SK-N-SH (cell line): ENCODE results near the gene PRKCH.

Source experiments
- EP300 ChIP-seq, 2 experiments: IDR thresholded peaks; 2 replicates each; pipeline versions ENCODE4 v1.4.0 to v1.6.1; 2012; ENCODE audit warnings: borderline replicate concordance in 1 of 2, low read depth in 1 of 2, low read length in 1 of 2
- GABPA ChIP-seq: IDR thresholded peaks from 2 replicates; pipeline ENCODE4 v1.4.0; 2012; ENCODE audit warnings: low read depth, mild to moderate bottlenecking
- JUND ChIP-seq: IDR thresholded peaks from 2 replicates; pipeline ENCODE4 v1.4.0; 2012
- NFIC ChIP-seq: IDR thresholded peaks from 2 replicates; pipeline ENCODE4 v1.4.0; 2012; ENCODE audit warnings: borderline replicate concordance
- RCOR1 ChIP-seq: fragments of 150-350 bp; IDR thresholded peaks from 2 replicates; pipeline ENCODE4 v1.6.1; 2017; ENCODE audit warnings: antibody characterized with exemption, low read length
- REST ChIP-seq: IDR thresholded peaks from 2 replicates; pipeline ENCODE4 v1.6.1; 2012; ENCODE audit warnings: mild to moderate bottlenecking, low read depth, low read length, moderate library complexity
- RFX5 ChIP-seq: IDR thresholded peaks from 2 replicates; pipeline ENCODE4 v1.6.1; 2012; ENCODE audit warnings: mild to moderate bottlenecking, improper control_type of control experiment, low read length
- TEAD4 ChIP-seq: IDR thresholded peaks from 2 replicates; pipeline ENCODE4 v1.4.0; 2012; ENCODE audit warnings: mild to moderate bottlenecking, borderline replicate concordance; ENCODE audit not compliant: insufficient read depth
- USF1 ChIP-seq: IDR thresholded peaks from 2 replicates; pipeline ENCODE4 v1.4.0; 2012; ENCODE audit warnings: low read depth, borderline replicate concordance
- YY1 ChIP-seq: IDR thresholded peaks from 2 replicates; pipeline ENCODE4 v1.4.0; 2012; ENCODE audit warnings: low read depth, mild to moderate bottlenecking
- TF ChIP-seq, protein P1 (sequence below): fragments of 200-600 bp; sonication (generic); IDR thresholded peaks from 2 replicates; pipeline ENCODE4 v1.6.1; 2017; ENCODE audit warnings: antibody characterized with exemption, mild to moderate bottlenecking, moderate library complexity
- TF ChIP-seq, protein P2 (sequence below): fragments of 150-350 bp; IDR thresholded peaks from 2 replicates; pipeline ENCODE4 v1.6.1; 2017; ENCODE audit warnings: antibody characterized with exemption, low read length, low read depth, borderline replicate concordance
- TF ChIP-seq, protein P3 (sequence below): IDR thresholded peaks from 2 replicates; pipeline ENCODE4 v1.4.0; 2012; ENCODE audit warnings: low read depth

- TF ChIP-seq NFIC (no peak), EP300 (IDR thresholded peaks at IDR 0.05; ENCODE audit: borderline replicate concordance in 1 of 2, low read depth in 1 of 2, low read length in 1 of 2) (no peak), GABPA (no peak), REST (no peak), USF1 (no peak), YY1 (no peak), RFX5 (no peak), RCOR1 (no peak), JUND (no peak), TEAD4 (no peak)
- TF ChIP-seq, protein P1, sequence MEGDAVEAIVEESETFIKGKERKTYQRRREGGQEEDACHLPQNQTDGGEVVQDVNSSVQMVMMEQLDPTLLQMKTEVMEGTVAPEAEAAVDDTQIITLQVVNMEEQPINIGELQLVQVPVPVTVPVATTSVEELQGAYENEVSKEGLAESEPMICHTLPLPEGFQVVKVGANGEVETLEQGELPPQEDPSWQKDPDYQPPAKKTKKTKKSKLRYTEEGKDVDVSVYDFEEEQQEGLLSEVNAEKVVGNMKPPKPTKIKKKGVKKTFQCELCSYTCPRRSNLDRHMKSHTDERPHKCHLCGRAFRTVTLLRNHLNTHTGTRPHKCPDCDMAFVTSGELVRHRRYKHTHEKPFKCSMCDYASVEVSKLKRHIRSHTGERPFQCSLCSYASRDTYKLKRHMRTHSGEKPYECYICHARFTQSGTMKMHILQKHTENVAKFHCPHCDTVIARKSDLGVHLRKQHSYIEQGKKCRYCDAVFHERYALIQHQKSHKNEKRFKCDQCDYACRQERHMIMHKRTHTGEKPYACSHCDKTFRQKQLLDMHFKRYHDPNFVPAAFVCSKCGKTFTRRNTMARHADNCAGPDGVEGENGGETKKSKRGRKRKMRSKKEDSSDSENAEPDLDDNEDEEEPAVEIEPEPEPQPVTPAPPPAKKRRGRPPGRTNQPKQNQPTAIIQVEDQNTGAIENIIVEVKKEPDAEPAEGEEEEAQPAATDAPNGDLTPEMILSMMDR, result no peak
- TF ChIP-seq, protein P2, sequence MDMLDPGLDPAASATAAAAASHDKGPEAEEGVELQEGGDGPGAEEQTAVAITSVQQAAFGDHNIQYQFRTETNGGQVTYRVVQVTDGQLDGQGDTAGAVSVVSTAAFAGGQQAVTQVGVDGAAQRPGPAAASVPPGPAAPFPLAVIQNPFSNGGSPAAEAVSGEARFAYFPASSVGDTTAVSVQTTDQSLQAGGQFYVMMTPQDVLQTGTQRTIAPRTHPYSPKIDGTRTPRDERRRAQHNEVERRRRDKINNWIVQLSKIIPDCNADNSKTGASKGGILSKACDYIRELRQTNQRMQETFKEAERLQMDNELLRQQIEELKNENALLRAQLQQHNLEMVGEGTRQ, result no peak
- TF ChIP-seq, protein P3, sequence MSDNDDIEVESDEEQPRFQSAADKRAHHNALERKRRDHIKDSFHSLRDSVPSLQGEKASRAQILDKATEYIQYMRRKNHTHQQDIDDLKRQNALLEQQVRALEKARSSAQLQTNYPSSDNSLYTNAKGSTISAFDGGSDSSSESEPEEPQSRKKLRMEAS, result no peak
Measured at GRCh38 chr14:61565181-61565580, 243.8 kb downstream of the PRKCH start.
